A549 treated with DMSO at 1 μM for 4 hours (cell line): ENCODE data around the gene CHTF18. TPM values are rescaled to one million over a fixed set of nuclear protein-coding genes. Genes with fewer than 3 reads are reported as not detected.

ENCODE experiments used
- total RNA-seq: library from RNA; stranded (reverse); fragments of 200-300 nt; extraction: Qiagen RNA extraction; gene quantifications from 5 replicates; pipeline ENCODE4 v1.2.3, GENCODE V29; 2022; ENCODE audit warnings: low read depth

The CHTF18 gene
- total RNA-seq, result 13.3 to 26.7 TPM (median 24.8 TPM) in 5 replicates

GRCh38 chr16:788399-789126, at the start of gene CHTF18:
CHTF18 (plus strand) TSS chr16:788620; CDS start chr16:788685, 65 bp downstream.

DNA sequence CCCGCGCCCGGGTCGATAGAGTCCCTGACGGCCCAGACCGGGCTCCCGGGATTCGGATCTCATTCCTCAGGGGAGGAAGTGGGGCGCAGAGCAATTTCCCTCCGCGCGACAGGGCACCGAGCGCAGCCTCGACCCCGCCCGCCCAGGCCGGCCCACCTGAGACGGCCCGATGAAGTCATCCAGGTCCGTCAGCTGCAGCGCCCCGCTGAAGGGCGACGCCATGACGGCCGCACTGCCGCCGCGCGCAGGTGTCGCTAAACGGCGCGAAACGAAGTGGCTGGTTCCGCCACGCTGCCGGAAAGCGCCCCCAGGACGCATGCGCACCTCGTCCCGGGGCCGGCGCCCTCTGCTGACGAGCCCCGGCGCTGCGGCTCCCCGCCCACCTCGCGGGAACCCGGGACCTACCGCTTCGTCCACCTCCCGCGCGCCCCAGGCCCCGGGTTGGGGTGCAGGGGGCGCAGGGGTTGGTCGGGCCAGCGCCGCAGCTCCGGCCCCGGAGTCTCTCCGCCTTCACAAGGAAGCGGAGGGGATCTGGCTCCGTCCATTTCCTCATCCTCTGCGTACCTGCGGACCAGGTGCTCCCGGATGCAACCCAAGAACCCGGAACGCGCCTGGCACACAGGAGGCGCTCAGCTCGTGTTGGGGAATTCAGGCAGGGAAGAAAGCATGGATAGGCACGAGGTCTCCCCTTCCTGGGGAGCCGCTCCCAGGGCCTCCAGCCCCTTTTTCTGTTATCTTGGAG, 47.5 kb upstream of the CHTF18 start, which contains the start of gene CIAO3:
CIAO3 (minus strand) TSS at position 234 of the 742 bp plus-strand sequence; CDS start at position 222, 12 bp downstream.

GRCh38 chr16:760545-761343, 27.7 kb upstream of the CHTF18 start, which contains the start of gene MSLN:
MSLN (plus strand) TSS chr16:760734; CDS start chr16:762681, 1,947 bp downstream.

GRCh38 chr16:787978-788398, 432 bp upstream of the CHTF18 start, which contains the start of gene RPUSD1:
RPUSD1 (minus strand) TSS chr16:788381; CDS start chr16:787737, 644 bp downstream.

GRCh38 chr16:799948-800833, 11.8 kb downstream of the CHTF18 start, which contains the start of gene GNG13:
GNG13 (minus strand) TSS chr16:800734; CDS start chr16:799077, 1,657 bp downstream.

Other genes with a start within 250 kb of the CHTF18 start
- 0.05 to 0.17 TPM (median 0.09 TPM) in 5 replicates for gene PRR35, start 228.2 kb upstream of the CHTF18 start, total RNA-seq
- 0.15 to 0.30 TPM (median 0.21 TPM) in 5 replicates for gene NHLRC4, start 221.6 kb upstream of the CHTF18 start, total RNA-seq
- gene PIGQ, start 218.7 kb upstream of the CHTF18 start, total RNA-seq, result 30.3 to 41.5 TPM (median 38.5 TPM) in 5 replicates
- 12.6 to 20.4 TPM (median 17.2 TPM) in 5 replicates for gene RAB40C, start 198.6 kb upstream of the CHTF18 start, total RNA-seq
- 0.13 to 0.23 TPM (median 0.16 TPM) in 5 replicates for gene WFIKKN1, start 157.6 kb upstream of the CHTF18 start, total RNA-seq
- 85.8 to 135 TPM (median 124 TPM) in 5 replicates for gene METTL26, start 152.3 kb upstream of the CHTF18 start, total RNA-seq
- gene MCRIP2, start 146.8 kb upstream of the CHTF18 start, total RNA-seq, result 25.3 to 44.8 TPM (median 38.3 TPM) in 5 replicates
- gene WDR90, start 139.3 kb upstream of the CHTF18 start, total RNA-seq, result 17.8 to 36.9 TPM (median 28.9 TPM) in 5 replicates
- gene RHOT2, start 120.5 kb upstream of the CHTF18 start, total RNA-seq, result 64.2 to 95.4 TPM (median 87.5 TPM) in 5 replicates
- 0.75 to 1.6 TPM (median 1.4 TPM) in 5 replicates for gene RHBDL1, start 112.9 kb upstream of the CHTF18 start, total RNA-seq
- gene STUB1, start 108.2 kb upstream of the CHTF18 start, total RNA-seq, result 91.8 to 121 TPM (median 114 TPM) in 5 replicates
- gene JMJD8, start 104.3 kb upstream of the CHTF18 start, total RNA-seq, result 67.9 to 83.7 TPM (median 77.0 TPM) in 5 replicates
- gene WDR24, start 98.2 kb upstream of the CHTF18 start, total RNA-seq, result 4.7 to 6.4 TPM (median 6.0 TPM) in 5 replicates
- gene FBXL16, start 82.8 kb upstream of the CHTF18 start, total RNA-seq, result 1.5 to 2.9 TPM (median 2.5 TPM) in 5 replicates
- gene METRN, start 73.5 kb upstream of the CHTF18 start, total RNA-seq, result 79.7 to 194 TPM (median 166 TPM) in 5 replicates
- gene ANTKMT, start 67.5 kb upstream of the CHTF18 start, total RNA-seq, result 26.6 to 61.4 TPM (median 50.6 TPM) in 5 replicates
- gene CCDC78, start 62.2 kb upstream of the CHTF18 start, total RNA-seq, result 3.6 to 6.4 TPM (median 5.5 TPM) in 5 replicates
- 15.6 to 20.5 TPM (median 17.4 TPM) in 5 replicates for gene HAGHL, start 61.5 kb upstream of the CHTF18 start, total RNA-seq
- 18.9 to 25.8 TPM (median 23.7 TPM) in 5 replicates for gene CIAO3, start 47.6 kb upstream of the CHTF18 start, total RNA-seq
- 2.1 to 2.5 TPM (median 2.2 TPM) in 5 replicates for gene MSLN, start 27.9 kb upstream of the CHTF18 start, total RNA-seq
- gene RPUSD1, start 239 bp upstream of the CHTF18 start, total RNA-seq, result 34.1 to 56.4 TPM (median 47.4 TPM) in 5 replicates
- not detected in 5 replicates for gene GNG13, start 12.1 kb downstream of the CHTF18 start, total RNA-seq
- gene LMF1, start 182.4 kb downstream of the CHTF18 start, total RNA-seq, result 8.0 to 11.4 TPM (median 8.5 TPM) in 5 replicates
- gene SOX8, start 193.2 kb downstream of the CHTF18 start, total RNA-seq, result 1.4 to 1.6 TPM (median 1.5 TPM) in 5 replicates